Choroid plexus epithelial cell (primary cell): Measurements from ENCODE around the gene EDNRB.
A peak's percentile ranks its signal among the peaks of the same experiment; 100 is the strongest.

ENCODE experiments used
- DNase-seq: peaks from one replicate; pipeline ENCODE4 v3.0.0-alpha.2; 2010; ENCODE audit warnings: low read depth
- H3K4me3 ChIP-seq: 2 replicates; pipeline ENCODE4 v1.5.1; 2011; ENCODE audit warnings: low read depth, mild to moderate bottlenecking, control low read depth, low read length, moderate library complexity
- TF ChIP-seq, protein P1 (sequence below): conservative IDR thresholded peaks from 2 replicates; pipeline ENCODE4 v1.5.1; 2011; ENCODE audit warnings: low read depth, mild to moderate bottlenecking, control low read depth, inconsistent platforms, low read length, moderate library complexity

Gene EDNRB

DNA sequence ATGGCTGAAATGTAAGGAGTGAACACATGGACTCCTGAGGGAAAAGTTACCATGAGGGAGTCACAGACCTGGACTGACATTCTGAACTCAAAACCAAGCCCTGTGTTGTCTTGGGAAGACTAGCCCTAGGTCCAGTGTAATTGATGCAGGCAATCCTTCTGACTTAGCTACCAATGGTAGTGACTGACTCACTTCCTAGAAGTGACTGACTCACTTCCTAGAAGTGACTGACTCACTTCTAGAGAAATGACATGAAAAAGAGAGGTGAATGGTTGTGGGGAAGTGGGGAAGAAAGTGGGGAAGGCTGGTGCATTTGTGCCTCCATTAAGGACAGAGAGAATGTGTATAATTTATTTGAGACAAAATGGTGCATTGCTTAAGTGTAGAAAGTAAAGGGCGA is 49.9 kb downstream of the EDNRB start:
- peak; percentile 1 for DNase-seq
- H3K4me3 ChIP-seq: no peak overlapping the region
- TF ChIP-seq, protein P1, sequence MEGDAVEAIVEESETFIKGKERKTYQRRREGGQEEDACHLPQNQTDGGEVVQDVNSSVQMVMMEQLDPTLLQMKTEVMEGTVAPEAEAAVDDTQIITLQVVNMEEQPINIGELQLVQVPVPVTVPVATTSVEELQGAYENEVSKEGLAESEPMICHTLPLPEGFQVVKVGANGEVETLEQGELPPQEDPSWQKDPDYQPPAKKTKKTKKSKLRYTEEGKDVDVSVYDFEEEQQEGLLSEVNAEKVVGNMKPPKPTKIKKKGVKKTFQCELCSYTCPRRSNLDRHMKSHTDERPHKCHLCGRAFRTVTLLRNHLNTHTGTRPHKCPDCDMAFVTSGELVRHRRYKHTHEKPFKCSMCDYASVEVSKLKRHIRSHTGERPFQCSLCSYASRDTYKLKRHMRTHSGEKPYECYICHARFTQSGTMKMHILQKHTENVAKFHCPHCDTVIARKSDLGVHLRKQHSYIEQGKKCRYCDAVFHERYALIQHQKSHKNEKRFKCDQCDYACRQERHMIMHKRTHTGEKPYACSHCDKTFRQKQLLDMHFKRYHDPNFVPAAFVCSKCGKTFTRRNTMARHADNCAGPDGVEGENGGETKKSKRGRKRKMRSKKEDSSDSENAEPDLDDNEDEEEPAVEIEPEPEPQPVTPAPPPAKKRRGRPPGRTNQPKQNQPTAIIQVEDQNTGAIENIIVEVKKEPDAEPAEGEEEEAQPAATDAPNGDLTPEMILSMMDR: no peak

DNA sequence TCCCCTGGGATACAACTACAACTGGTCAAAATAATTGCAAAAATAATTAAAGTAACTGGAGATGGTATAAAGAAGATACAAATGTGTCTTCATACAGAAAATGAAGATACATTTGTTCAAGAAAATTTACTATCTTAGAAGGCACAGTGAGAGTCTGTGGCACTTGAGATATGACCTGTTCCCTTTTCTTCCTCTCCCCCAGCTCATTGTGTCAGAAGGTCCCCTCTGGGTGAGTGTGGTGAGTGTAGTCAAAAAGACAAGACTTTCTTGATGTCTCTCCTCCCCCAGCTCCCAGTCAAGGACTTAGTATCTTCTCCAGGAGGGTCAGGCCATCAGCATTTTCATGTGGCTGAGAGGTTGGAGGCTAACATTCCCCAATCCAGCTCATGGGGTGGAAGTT is 51.7 kb downstream of the EDNRB start:
- TF ChIP-seq, protein P1: no peak
- DNase-seq: no peak
- no peak overlapping the region for H3K4me3 ChIP-seq

DNA sequence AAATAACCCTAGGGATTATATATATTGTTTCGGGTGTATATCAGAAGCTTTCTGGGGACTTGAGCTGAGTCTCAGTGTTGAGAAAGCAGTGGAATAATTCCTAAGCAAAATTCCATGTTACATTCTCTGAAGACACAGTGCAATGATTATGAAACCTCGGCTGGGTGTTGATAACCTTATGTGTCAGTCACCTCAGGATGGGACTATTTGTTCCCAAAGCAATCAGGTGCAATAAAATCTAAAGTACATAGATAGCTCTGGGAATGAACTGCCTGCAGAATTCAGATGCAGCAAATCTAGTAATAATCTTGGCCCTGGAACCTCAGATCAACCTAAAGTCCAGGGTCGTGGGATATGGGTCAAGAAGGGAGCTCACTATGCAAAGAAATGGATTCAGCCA is 53.0 kb downstream of the EDNRB start:
- DNase-seq: no peak
- TF ChIP-seq, protein P1: no peak

DNA sequence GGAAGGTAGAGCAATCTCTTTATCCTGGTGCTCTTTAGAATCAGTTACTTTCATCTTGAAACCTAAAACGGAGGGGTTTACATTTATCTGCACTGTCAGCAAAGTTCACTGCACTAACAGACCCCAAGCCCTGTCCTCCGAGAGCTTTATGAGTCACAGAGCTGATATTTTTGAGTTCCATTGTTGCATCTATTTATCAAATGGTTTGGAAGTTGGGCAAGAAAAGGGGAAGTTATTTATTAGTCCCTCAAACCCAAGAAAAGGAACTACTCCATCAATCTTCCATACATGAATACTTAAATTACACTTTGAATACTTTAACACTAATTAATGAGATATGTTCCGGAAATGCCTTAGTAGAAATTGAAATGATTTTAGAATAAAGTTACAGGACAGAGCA is 55.5 kb downstream of the EDNRB start:
- TF ChIP-seq, protein P1: no peak
- no peak overlapping the region for H3K4me3 ChIP-seq
- DNase-seq: no peak

More for the DNA sequence above, 53.0 kb downstream of the EDNRB start:
- H3K4me3 ChIP-seq: no peak overlapping the region

DNA sequence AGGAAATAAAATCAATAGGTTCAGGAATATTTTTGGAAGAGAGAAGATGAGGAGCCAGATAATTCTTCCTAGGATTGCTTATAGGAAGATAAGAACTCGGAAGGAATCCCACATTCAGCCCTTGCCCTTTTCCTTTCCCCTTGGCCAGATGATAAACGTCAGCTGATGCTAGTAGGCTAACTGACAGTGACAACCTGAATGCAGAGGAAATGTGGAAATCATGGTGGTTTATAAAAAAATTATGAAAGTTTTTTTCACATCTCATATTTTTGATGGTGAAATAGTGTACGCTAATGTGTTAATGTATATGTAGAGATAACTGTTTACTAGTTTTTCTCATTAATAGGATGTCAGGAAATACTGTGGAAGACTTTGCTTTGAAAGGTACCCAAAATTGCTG is 56.9 kb downstream of the EDNRB start:
- no peak overlapping the region for H3K4me3 ChIP-seq
- peak; percentile 1 for DNase-seq
- TF ChIP-seq, protein P1: no peak

DNA sequence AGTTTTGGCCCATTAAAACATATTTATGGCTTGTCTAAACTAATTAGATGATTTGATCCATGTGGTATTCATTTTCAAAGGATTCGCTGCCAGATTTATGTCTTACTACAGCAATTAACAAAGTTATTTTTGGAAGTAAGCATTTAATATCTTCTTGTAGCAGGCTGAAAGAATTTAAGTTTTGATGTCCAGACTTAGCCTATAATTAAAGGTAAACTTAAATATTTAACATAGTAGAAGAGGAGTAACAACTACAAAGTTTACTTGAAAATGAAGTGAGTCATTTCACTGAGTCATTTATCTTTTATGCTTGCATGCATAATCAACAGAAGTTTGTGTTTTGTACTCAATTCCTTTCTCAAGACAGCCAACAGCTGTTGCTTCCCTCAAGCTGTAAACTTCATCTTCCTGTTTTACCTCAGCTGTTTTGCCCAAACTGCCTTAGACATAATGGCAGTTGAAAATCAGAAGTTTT is 58.1 kb downstream of the EDNRB start:
- DNase-seq: peak; percentile 55
- H3K4me3 ChIP-seq: no peak overlapping the region
- TF ChIP-seq, protein P1: no peak

DNA sequence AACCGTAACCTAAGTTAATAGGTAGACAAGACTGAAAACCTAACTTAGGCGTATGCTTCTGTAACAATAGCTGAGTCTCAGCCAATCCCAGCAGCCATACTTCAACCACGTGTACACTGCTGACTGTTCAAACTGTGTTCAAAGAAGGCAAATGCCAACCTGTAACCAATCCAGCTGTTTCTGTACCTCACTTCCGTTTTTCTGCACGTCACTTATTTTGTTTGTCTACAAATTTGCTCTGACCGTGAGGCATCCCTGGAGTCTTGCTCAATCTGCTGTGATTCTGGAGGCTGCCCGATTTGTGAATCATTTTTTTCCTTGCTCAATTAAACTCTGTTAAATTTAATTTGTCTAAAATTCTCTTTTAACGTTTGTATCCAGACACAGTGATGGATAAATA is 59.2 kb downstream of the EDNRB start:
- peak; percentile 47 for DNase-seq

More for the DNA sequence above, 59.2 kb downstream of the EDNRB start:
- H3K4me3 ChIP-seq: no peak overlapping the region
- TF ChIP-seq, protein P1: no peak
